GM21723 (cell line): ENCODE results near the gene NPAS4.

Experiments
- ATAC-seq: cut with Tn5 transposase; IDR thresholded peaks from one replicate; pipeline ENCODE4 v1.9.1; 2021; ENCODE audit warnings: mild to moderate bottlenecking, moderate library complexity; ENCODE audit not compliant: unreplicated experiment

NPAS4 gene

DNA sequence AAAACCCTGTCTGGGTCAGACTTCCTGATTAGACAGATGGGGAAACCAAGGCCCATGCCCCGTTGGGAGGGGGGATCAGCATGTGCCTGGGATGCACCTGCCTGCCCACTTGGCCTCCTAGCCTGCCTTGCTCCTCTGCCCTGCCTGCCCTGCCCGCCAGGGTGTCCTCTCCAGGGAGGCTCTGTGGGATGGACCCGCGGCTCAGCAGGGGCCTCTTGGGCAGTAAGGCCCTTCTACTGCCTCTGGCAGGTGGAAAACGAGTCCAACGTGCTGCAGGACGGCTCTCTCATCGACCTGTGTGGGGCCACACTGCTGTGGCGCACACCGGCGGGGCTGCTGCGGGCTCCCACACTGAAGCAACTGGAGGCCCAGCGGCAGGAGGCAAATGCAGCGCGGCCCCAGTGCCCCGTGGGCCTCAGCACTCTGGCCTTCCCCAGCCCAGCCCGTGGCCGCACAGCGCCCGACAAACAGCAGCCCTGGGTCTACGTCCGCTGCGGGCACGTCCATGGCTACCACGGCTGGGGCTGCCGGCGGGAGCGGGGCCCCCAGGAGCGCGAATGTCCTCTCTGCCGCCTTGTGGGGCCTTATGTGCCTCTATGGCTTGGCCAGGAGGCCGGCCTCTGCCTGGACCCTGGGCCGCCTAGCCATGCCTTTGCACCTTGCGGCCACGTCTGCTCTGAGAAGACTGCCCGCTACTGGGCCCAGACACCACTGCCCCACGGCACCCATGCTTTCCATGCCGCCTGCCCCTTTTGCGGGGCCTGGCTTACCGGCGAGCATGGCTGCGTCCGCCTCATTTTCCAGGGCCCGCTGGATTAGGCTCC lies 54.7 kb downstream of the NPAS4 start:
- no peak for ATAC-seq
